GM10266 (cell line): ENCODE measurements around the gene CDK6.
A peak's percentile ranks its signal among the peaks of the same experiment; 100 is the strongest.

ENCODE experiments used
- DNase-seq: peaks from one replicate; pipeline ENCODE4 v3.0.0; 2012; ENCODE audit errors: extremely low spot score
- TF ChIP-seq, protein P1 (sequence below): IDR thresholded peaks from 2 replicates; pipeline ENCODE4 v1.5.1; 2012; ENCODE audit warnings: mild to moderate bottlenecking, low read depth; ENCODE audit not compliant: control insufficient read depth, insufficient read depth; ENCODE audit errors: missing control alignments

CDK6 gene

DNA sequence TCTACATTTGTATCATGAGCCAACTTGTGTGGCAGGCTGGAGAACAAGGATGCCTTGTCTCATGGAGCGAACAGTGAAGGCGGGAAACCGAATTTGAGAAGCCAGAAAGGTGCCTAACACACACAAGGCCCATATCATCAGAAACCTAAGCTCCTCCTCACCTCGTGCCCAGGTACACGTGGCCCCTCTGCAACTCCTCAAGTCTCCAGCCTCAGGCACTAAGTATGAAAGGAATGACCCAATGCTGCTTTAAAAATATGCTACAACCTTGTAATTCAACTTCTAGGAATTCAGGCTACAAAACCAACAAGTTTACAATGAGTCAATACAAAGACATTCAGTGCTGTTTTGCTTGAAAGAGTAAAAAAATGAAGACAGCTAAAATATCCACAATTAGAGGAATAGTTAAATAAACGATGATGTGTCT lies 95.7 kb downstream of the CDK6 start:
- DNase-seq = no peak

DNA sequence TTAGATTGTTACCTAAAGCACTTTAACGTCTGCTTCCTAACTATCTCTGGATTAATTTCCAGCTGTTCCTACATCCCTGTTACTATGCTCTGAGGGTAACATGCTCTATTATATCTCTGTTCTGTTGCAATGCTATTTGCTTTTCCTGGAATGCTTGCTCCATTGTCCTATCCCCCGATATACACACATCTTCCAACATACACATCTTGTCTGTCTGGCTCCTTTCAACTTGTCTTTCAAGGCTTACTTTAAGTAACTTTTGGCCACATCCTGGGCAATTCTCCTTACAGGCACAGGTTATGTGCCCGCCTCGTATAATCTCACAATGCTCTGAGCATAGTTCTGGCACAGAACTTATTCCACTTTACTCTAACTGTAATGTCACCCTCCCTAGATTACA lies 96.2 kb downstream of the CDK6 start:
- TF ChIP-seq, protein P1, sequence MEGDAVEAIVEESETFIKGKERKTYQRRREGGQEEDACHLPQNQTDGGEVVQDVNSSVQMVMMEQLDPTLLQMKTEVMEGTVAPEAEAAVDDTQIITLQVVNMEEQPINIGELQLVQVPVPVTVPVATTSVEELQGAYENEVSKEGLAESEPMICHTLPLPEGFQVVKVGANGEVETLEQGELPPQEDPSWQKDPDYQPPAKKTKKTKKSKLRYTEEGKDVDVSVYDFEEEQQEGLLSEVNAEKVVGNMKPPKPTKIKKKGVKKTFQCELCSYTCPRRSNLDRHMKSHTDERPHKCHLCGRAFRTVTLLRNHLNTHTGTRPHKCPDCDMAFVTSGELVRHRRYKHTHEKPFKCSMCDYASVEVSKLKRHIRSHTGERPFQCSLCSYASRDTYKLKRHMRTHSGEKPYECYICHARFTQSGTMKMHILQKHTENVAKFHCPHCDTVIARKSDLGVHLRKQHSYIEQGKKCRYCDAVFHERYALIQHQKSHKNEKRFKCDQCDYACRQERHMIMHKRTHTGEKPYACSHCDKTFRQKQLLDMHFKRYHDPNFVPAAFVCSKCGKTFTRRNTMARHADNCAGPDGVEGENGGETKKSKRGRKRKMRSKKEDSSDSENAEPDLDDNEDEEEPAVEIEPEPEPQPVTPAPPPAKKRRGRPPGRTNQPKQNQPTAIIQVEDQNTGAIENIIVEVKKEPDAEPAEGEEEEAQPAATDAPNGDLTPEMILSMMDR = no peak

More for the DNA sequence above, 95.7 kb downstream of the CDK6 start:
- TF ChIP-seq, protein P1 = no peak

DNA sequence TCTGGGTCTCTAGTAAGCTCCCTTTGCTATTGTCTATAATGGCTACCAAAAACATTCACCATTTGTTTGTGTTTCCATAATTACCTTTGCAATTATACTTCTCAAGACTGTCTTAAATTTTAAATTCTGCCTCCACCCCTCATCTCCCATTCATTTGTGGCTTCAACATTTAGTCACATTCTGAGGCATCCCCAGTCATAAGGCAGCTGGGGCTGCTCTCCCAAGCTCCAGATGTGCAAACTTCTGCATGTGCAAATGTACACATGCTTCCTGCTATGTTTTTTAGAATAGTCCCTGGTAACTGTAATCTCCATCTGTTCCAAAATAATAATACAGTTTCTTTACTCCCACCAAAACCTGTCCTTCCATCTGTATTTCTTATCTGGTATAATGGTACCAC lies 97.3 kb downstream of the CDK6 start:
- TF ChIP-seq, protein P1 = no peak
- DNase-seq = no peak

More for the DNA sequence above, 96.2 kb downstream of the CDK6 start:
- no peak for DNase-seq

DNA sequence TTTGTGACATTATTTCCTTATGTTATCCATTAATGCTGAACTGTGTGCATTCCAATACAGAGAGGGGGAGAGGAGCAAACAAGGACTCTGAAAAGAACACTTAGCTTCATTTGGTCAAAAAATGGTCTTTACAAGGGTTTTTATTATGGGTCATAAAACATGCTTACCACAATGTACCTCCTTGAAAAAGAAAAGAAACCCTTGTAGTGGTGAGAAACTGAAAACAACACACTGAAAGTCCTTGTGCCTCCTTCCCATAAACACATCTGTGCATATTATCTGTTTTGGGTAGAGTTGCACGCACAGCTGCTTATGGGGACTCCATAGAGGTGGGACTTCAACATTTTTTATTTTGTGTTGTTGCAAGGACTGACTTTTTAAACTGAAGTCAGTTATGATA lies 98.7 kb downstream of the CDK6 start:
- TF ChIP-seq, protein P1 = no peak
- DNase-seq = peak; percentile 29

DNA sequence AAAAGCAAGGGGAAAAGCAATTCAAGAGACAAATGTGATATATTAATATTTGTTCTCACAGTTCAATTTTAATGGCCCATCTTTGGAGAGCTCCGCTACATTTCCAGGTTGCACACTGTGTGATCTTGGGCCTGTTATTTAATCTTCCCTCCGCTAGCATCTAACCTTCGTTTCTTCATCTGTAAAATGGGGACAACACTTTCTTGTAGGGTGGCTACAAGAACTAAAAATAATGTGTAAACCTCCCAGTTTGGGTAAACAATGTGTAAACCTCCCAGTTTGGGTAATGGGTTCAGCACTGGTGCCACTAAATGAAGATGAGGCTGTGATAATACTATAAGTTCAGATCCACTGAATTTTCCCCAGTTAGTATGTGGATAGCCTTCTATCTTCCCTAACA lies 99.5 kb downstream of the CDK6 start:
- no peak for DNase-seq
- TF ChIP-seq, protein P1 = no peak

DNA sequence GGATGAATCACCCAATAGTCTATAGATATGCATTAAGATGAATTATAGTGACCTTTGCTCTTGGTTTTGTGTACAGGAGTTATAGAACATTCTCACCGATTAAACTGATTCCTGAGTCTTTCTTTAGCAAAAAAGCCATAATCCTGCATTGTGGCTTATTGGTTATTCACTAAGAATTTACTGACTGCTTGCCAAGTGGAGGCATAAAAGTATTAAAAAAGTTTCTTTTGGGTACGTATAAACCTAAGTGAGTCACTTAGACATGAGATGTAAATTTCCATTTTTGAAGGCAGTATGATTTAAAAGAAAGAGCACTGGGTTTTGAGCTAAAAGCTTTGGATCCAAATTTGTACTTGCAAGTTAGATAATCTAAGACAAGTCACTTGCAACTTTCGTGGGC lies 100.7 kb downstream of the CDK6 start:
- TF ChIP-seq, protein P1 = no peak
- DNase-seq = no peak

DNA sequence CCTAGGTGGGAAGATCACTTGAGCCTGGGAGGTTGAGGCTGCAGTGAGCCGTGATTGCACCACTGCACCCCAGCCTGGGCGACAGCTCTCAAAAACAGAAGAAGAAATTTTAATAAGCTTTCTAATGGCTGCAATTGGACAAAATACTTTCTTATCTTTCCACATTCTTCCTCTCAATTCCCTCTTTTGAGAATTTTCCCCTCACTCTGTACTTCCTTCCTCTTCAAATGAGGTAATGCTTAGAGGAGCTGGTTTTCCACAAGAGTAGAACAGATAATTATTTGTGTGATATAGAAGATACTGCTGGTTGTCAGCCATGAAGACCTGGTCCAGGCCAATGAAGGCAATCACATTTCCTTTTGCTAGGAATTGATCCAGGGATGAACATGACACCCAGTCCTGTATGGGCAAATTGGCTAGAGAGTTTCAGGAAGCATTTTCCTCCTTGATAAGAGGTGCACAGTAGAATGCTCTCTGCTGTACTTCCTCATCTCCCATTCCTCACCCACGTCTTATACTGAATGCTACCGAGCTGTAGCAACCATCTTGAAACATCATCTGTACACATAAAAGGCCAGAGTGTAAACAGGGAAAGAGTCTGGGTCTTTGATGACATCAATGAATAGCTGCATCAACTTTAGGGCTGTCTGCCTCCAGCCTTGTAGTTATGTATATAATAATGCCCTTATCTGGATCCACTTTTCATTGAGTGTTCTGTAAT lies 103.9 kb downstream of the CDK6 start:
- TF ChIP-seq, protein P1 = no peak
- DNase-seq = no peak
